Heart left ventricle (tissue), 13 donors: ENCODE data around the gene ZBTB34.

Experiments
- POLR2A ChIP-seq, 2 donors: fragments of 450-650 bp; IDR thresholded peaks; one replicate each; pipeline ENCODE4 v1.6.1; 2017; ENCODE audit warnings: antibody characterized with exemption in 2 of 2, mild to moderate bottlenecking in 2 of 2, moderate library complexity in 2 of 2
- TF ChIP-seq, protein P1 (sequence below), 12 donors: fragments of 200-600 bp; sonication (generic) in 4 of 12; IDR thresholded peaks; one replicate each; pipeline versions ENCODE4 v1.5.0 to v1.8.0; 2018 to 2022; ENCODE audit warnings: antibody characterized with exemption in 12 of 12, mild to moderate bottlenecking in 5 of 12
- donor health status: ischemic (EF 13 %, LVEDD 7.1; RV severe dilation, severe dysfunction).
- donor health status: DM: no; HTN: yes; CAD: no.
- donor health status: DM: no; HTN: no; CAD: no.
- donor health status: ischemic (EF 25% LVEDD 6.9; RV normal size, moderate dysfunction).
- donor health status: ischemic (EF 25% LVEDD 5.7; RV mildly dilated, moderate dysfunction).
- donor health status: ischemic (EF 35%, LVEDD 5.7; RV mildly dilated, moderate dysfunction).
- donor health status: nonischemic (EF 11% LVEDD 7.7; RV severe dilation, severe dysfunction).
- donor health status: DM: yes; HTN: yes; CAD: no.
- donor health status: PGD.
- donor health status: ischemic (EF 29% LVEDD 5.4; RV normal size, mild dysfunction).
- donor health status: nonischemic (EF 23%, LVEDD 6.1; RV moderate dilation, normal function).

DNA sequence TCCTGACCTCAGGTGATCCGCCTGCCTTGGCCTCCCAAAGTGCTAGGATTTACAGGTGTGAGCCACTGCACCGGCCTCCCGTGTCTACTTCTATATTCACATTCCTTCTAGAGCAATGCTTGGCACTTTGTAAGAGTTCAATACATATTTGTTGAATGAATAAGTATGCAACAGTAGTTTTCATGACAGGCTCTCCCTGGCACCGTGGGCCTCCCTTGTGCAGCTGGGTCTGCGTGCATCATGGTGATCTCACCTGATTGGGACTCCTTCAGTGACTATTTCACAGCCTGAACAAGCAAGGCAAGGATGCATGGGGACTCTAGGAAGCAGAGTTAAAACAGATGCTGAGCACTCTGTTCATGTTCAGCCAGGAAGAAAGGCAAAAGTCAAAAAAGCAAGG lies 6.8 kb upstream of the ZBTB34 start:
- TF ChIP-seq, protein P1, sequence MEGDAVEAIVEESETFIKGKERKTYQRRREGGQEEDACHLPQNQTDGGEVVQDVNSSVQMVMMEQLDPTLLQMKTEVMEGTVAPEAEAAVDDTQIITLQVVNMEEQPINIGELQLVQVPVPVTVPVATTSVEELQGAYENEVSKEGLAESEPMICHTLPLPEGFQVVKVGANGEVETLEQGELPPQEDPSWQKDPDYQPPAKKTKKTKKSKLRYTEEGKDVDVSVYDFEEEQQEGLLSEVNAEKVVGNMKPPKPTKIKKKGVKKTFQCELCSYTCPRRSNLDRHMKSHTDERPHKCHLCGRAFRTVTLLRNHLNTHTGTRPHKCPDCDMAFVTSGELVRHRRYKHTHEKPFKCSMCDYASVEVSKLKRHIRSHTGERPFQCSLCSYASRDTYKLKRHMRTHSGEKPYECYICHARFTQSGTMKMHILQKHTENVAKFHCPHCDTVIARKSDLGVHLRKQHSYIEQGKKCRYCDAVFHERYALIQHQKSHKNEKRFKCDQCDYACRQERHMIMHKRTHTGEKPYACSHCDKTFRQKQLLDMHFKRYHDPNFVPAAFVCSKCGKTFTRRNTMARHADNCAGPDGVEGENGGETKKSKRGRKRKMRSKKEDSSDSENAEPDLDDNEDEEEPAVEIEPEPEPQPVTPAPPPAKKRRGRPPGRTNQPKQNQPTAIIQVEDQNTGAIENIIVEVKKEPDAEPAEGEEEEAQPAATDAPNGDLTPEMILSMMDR (IDR thresholded peaks at IDR 0.05), result no peak
- TF ChIP-seq POLR2A (IDR thresholded peaks at IDR 0.05), result no peak
